Measurements from ENCODE around the gene NUP98.

Gene NUP98

DNA sequence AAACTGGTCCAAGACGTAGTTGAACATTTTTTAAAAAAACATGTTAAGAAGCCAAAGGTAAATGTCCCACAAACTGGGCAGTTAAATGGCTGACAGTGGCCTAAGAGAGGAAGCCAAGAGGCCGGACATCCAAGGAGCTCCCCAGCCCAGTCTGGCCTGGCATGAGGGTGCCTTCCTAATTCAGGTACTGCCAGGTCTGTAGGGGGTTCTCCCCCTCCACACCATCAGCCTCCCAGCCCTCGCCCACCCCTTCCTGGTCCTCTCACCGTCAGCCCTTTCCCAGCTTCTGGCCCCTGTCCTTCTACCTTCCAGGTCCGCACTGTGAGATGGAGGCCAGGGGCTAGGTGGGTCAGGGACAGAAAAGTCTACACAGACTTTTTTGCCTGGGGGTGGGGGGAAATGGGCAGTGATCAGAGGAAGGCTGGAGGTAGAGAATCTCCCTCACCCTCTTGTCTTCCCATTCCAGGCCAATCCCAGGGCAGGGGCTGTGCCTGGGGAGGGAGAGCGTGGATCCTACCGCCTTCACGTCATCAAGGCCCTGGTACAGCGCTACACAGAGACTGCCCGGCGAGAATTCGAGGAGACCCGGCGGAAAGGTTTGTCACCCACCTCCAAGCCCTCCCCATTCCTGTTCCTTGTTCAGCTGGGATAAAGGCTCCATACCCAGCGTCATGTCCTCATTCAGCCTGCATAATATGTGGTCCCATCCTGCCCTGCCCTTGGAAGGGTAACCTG, 161.5 kb downstream of the NUP98 start:
- ChIA-PET CTCF (no interaction called here), POLR2A (no interaction called here)
- no peaks in the 10 kb centered on the region for H3K9me3 ChIP-seq (ENCODE audit: control insufficient read depth, insufficient read depth, low read depth, low read length)

GRCh38 chr11:3632070-3632660, 165.2 kb downstream of the NUP98 start:
- no peaks in the 10 kb centered on the region for H3K36me3 ChIP-seq (ENCODE audit: control insufficient read depth in 2 of 2, insufficient read depth in 1 of 2, low read length in 2 of 2)
- TF ChIP-seq BCL6B (tag by site-specific recombination; IDR thresholded peaks at IDR 0.05) (no peak), ZNF121 (tag by site-specific recombination; IDR thresholded peaks at IDR 0.05) (no peak), GLI4 (tag by site-specific recombination; IDR thresholded peaks at IDR 0.05) (no peak), MEIS1 (CRISPR knock-in tag; IDR thresholded peaks at IDR 0.05; ENCODE audit: borderline replicate concordance) (no peak), PATZ1 (tag by site-specific recombination; IDR thresholded peaks at IDR 0.05) (no peak), HOXD13 (CRISPR knock-in tag; IDR thresholded peaks at IDR 0.05; ENCODE audit: borderline replicate concordance) (no peak), ZFP3 (tag by site-specific recombination; IDR thresholded peaks at IDR 0.05; ENCODE audit: low read depth) (no peak), SALL2 (tag by site-specific recombination; IDR thresholded peaks at IDR 0.05; ENCODE audit: borderline replicate concordance) (no peak), HIC1 (tag by site-specific recombination; IDR thresholded peaks at IDR 0.05) (no peak), ZNF302 (tag by site-specific recombination; IDR thresholded peaks at IDR 0.05; ENCODE audit: low read depth) (no peak), YY1 (tag by site-specific recombination; IDR thresholded peaks at IDR 0.05) (no peak), TRIM28 (IDR thresholded peaks at IDR 0.05; ENCODE audit: borderline replicate concordance, low read length) (no peak), FEZF1 (tag by site-specific recombination; IDR thresholded peaks at IDR 0.05) (no peak), TCF7L2 (IDR thresholded peaks at IDR 0.05; ENCODE audit: borderline replicate concordance, low read depth, low read length) (no peak), BCL11B (tag by site-specific recombination; IDR thresholded peaks at IDR 0.05; ENCODE audit: low read depth) (no peak), ZNF426 (tag by site-specific recombination; IDR thresholded peaks at IDR 0.05) (no peak), ZNF211 (tag by site-specific recombination; IDR thresholded peaks at IDR 0.05; ENCODE audit: low read depth) (no peak)
- TF ChIP-seq, protein P1, sequence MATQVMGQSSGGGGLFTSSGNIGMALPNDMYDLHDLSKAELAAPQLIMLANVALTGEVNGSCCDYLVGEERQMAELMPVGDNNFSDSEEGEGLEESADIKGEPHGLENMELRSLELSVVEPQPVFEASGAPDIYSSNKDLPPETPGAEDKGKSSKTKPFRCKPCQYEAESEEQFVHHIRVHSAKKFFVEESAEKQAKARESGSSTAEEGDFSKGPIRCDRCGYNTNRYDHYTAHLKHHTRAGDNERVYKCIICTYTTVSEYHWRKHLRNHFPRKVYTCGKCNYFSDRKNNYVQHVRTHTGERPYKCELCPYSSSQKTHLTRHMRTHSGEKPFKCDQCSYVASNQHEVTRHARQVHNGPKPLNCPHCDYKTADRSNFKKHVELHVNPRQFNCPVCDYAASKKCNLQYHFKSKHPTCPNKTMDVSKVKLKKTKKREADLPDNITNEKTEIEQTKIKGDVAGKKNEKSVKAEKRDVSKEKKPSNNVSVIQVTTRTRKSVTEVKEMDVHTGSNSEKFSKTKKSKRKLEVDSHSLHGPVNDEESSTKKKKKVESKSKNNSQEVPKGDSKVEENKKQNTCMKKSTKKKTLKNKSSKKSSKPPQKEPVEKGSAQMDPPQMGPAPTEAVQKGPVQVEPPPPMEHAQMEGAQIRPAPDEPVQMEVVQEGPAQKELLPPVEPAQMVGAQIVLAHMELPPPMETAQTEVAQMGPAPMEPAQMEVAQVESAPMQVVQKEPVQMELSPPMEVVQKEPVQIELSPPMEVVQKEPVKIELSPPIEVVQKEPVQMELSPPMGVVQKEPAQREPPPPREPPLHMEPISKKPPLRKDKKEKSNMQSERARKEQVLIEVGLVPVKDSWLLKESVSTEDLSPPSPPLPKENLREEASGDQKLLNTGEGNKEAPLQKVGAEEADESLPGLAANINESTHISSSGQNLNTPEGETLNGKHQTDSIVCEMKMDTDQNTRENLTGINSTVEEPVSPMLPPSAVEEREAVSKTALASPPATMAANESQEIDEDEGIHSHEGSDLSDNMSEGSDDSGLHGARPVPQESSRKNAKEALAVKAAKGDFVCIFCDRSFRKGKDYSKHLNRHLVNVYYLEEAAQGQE (tag by site-specific recombination; IDR thresholded peaks at IDR 0.05) = no peak
- no peaks in the 10 kb centered on the region for H3K4me1 ChIP-seq (ENCODE audit: control insufficient read depth, insufficient read depth, low read length)
- H3K27ac ChIP-seq (ENCODE audit: extremely low read depth, low read depth, low read length) = no peak overlapping the region
- ChIA-PET POLR2A (interaction anchor here (0.5 kb wide), 1 partner anchor 1162 kb away, joined by 3 read pairs; no protein-coding TSS in a partner anchor), CTCF (interaction anchor here (0.5 to 2.2 kb wide), 4 partner anchors 11 to 89 kb away, joined by 3 to 6 read pairs (median 4); no protein-coding TSS in a partner anchor)
- H3K4me3 ChIP-seq (ENCODE audit: low read depth, low read length) = no peak overlapping the region
- H3K9me3 ChIP-seq (ENCODE audit: control insufficient read depth, insufficient read depth, low read depth, low read length) = no peaks in the 10 kb centered on the region

More for the DNA sequence above, 161.5 kb downstream of the NUP98 start:
- no peak overlapping the region for H3K27ac ChIP-seq (ENCODE audit: extremely low read depth, low read depth, low read length)
- no peak overlapping the region for H3K4me3 ChIP-seq (ENCODE audit: low read depth, low read length)
- TF ChIP-seq MEIS1 (CRISPR knock-in tag; IDR thresholded peaks at IDR 0.05; ENCODE audit: borderline replicate concordance) (no peak), ZNF48 (tag by site-specific recombination; IDR thresholded peaks at IDR 0.05) (no peak), KLF16 (tag by site-specific recombination; IDR thresholded peaks at IDR 0.05) (no peak)
- H3K36me3 ChIP-seq (ENCODE audit: control insufficient read depth in 2 of 2, insufficient read depth in 1 of 2, low read length in 2 of 2) = no peaks in the 10 kb centered on the region
- no peaks in the 10 kb centered on the region for H3K4me1 ChIP-seq (ENCODE audit: control insufficient read depth, insufficient read depth, low read length)

All from HEK293 (cell line).